Upper lobe of right lung (tissue), 1 donor: Measurements from ENCODE around the gene MYL5. TPM values are rescaled to one million over a fixed set of nuclear protein-coding genes. Genes with fewer than 3 reads are reported as not detected.

Experiments
- ATAC-seq: fragments of 200-7000 bp; cut with Tn5 transposase; one replicate; pipeline ENCODE4 v1.9.1; 2020; ENCODE audit warnings: mild to moderate bottlenecking, moderate library complexity
- DNase-seq: peaks from one replicate; pipeline ENCODE4 v3.0.0-alpha.2; 2020
- H3K27ac ChIP-seq: fragments of 200-600 bp; one replicate; pipeline ENCODE4 v1.8.0; 2022
- H3K27me3 ChIP-seq: fragments of 200-600 bp; one replicate; pipeline ENCODE4 v1.8.0; 2022; ENCODE audit warnings: mild to moderate bottlenecking
- H3K36me3 ChIP-seq: fragments of 200-600 bp; one replicate; pipeline ENCODE4 v1.8.0; 2022
- H3K4me1 ChIP-seq: fragments of 200-600 bp; one replicate; pipeline ENCODE4 v1.8.0; 2022
- H3K4me3 ChIP-seq: fragments of 200-600 bp; one replicate; pipeline ENCODE4 v1.8.0; 2022; ENCODE audit warnings: mild to moderate bottlenecking
- H3K9me3 ChIP-seq: fragments of 200-600 bp; one replicate; pipeline ENCODE4 v1.8.0; 2022
- CTCF ChIP-seq: fragments of 200-600 bp; IDR thresholded peaks from one replicate; pipeline ENCODE4 v1.8.0; 2022; ENCODE audit warnings: antibody characterized with exemption
- intact Hi-C: fragments of 100-400 bp; cut with DNase I; formaldehyde crosslinking; loops from one replicate; pipeline ENCODE4 v1.11.0; 2022
- total RNA-seq: library from RNA; stranded (reverse); fragmentation: NEBNext Ultra II Directional; extraction: Animal tissue kit (Norgen Biotek cat#: 25700); gene quantifications from one replicate; pipeline ENCODE4 v1.2.1, GENCODE V29; 2021
- donor health status: DM: no; HTN: yes; CAD: no; lungs with severe emphysema.

The MYL5 gene
- total RNA-seq, 1 donor from 2014 or later = 9.7 TPM

- Histone ChIP-seq H3K27me3 (no peaks in the 10 kb centered on the region), H3K9me3 (no peaks in the 10 kb centered on the region), H3K36me3 (no peaks in the 10 kb centered on the region), H3K4me3 (no peak overlapping the region), H3K4me1 (peaks cover 17% of the 10 kb centered on the region), H3K27ac (no peak overlapping the region)
- DNase-seq (no peak), ATAC-seq (no peak)
- intact Hi-C loops = no loop called here
- TF ChIP-seq CTCF = no peak
Observed at GRCh38 chr4:708631-708933, 34.2 kb downstream of the MYL5 start.

- Histone ChIP-seq H3K27me3 (no peaks in the 10 kb centered on the region), H3K4me1 (peaks cover 17% of the 10 kb centered on the region), H3K36me3 (no peaks in the 10 kb centered on the region), H3K9me3 (no peaks in the 10 kb centered on the region), H3K27ac (no peak overlapping the region), H3K4me3 (no peak overlapping the region)
- ATAC-seq = no peak
- no peak for DNase-seq
- intact Hi-C loops = no loop called here
- TF ChIP-seq CTCF = no peak
Observed at GRCh38 chr4:709348-709747, 35.0 kb downstream of the MYL5 start.

- no peak overlapping the region for H3K27ac ChIP-seq
- no peaks in the 10 kb centered on the region for H3K27me3 ChIP-seq
- no peak for TF ChIP-seq CTCF
- intact Hi-C loops = no loop called here
- peaks cover 17% of the 10 kb centered on the region for H3K4me1 ChIP-seq
- DNase-seq (no peak), ATAC-seq (no peak)
- no peaks in the 10 kb centered on the region for H3K36me3 ChIP-seq
- no peaks in the 10 kb centered on the region for H3K9me3 ChIP-seq
- H3K4me3 ChIP-seq = no peak overlapping the region
Observed at GRCh38 chr4:710116-710515, 35.8 kb downstream of the MYL5 start.

- DNase-seq (no peak), ATAC-seq (no peak)
- Histone ChIP-seq H3K4me3 (no peak overlapping the region), H3K4me1 (peaks cover 17% of the 10 kb centered on the region), H3K27ac (no peak overlapping the region), H3K36me3 (no peaks in the 10 kb centered on the region), H3K9me3 (no peaks in the 10 kb centered on the region), H3K27me3 (no peaks in the 10 kb centered on the region)
- TF ChIP-seq CTCF = no peak
- intact Hi-C loops = no loop called here
Observed at GRCh38 chr4:710916-711315, 36.6 kb downstream of the MYL5 start.

GRCh38 chr4:712093-712492 lies 37.8 kb downstream of the MYL5 start:
- H3K4me1 ChIP-seq = peaks cover 14% of the 10 kb centered on the region
- H3K36me3 ChIP-seq = no peaks in the 10 kb centered on the region
- intact Hi-C loops = no loop called here
- no peaks in the 10 kb centered on the region for H3K27me3 ChIP-seq
- no peak overlapping the region for H3K4me3 ChIP-seq
- ATAC-seq = no peak
- no peak for TF ChIP-seq CTCF
- H3K9me3 ChIP-seq = no peaks in the 10 kb centered on the region
- no peak overlapping the region for H3K27ac ChIP-seq
- DNase-seq = no peak

GRCh38 chr4:712916-713632 lies 38.7 kb downstream of the MYL5 start:
- H3K4me3 ChIP-seq = no peak overlapping the region
- no peak for DNase-seq
- H3K4me1 ChIP-seq = peaks cover 9% of the 10 kb centered on the region
- no peaks in the 10 kb centered on the region for H3K9me3 ChIP-seq
- no peak for ATAC-seq
- intact Hi-C loops = no loop called here
- TF ChIP-seq CTCF = no peak
- no peak overlapping the region for H3K27ac ChIP-seq
- no peaks in the 10 kb centered on the region for H3K27me3 ChIP-seq
- no peaks in the 10 kb centered on the region for H3K36me3 ChIP-seq
